ENCODE data around the gene MSN.
A peak's percentile ranks its signal among the peaks of the same experiment; 100 is the strongest.
"Not testable (repeated sequence)": the region's sequence is repeated elsewhere in the genome, so short reads cannot be mapped to it uniquely, and the experiment has no call there.

Gene MSN

GRCh38 chrX:65667503-65668376, at the start of gene MSN:
MSN (plus strand) TSS chrX:65667654; CDS start chrX:65667842, 188 bp downstream.
- peak; percentile 51 to 65 for DNase-seq (ENCODE audit: low read depth in 2 of 2)

- DNase-seq (ENCODE audit: low read depth in 2 of 2): not testable (repeated sequence)
Observed at GRCh38 chrX:65620096-65620705, 47.3 kb upstream of the MSN start.

GRCh38 chrX:65630771-65631170, 36.7 kb upstream of the MSN start:
- DNase-seq (ENCODE audit: low read depth in 2 of 2): no peak

- DNase-seq (ENCODE audit: low read depth in 2 of 2): no peak
Observed at GRCh38 chrX:65633826-65634225, 33.6 kb upstream of the MSN start.

GRCh38 chrX:65634732-65635131, 32.7 kb upstream of the MSN start:
- no peak for DNase-seq (ENCODE audit: low read depth in 2 of 2)

GRCh38 chrX:65635378-65635777, 32.1 kb upstream of the MSN start:
- no peak for DNase-seq (ENCODE audit: low read depth in 2 of 2)

- no peak for DNase-seq (ENCODE audit: low read depth in 2 of 2)
Observed at GRCh38 chrX:65635822-65636221, 31.6 kb upstream of the MSN start.

- DNase-seq (ENCODE audit: low read depth in 2 of 2): not testable (repeated sequence)
Observed at GRCh38 chrX:65636261-65636660, 31.2 kb upstream of the MSN start.

GRCh38 chrX:65637335-65637734, 30.1 kb upstream of the MSN start:
- no peak for DNase-seq (ENCODE audit: low read depth in 2 of 2)

GRCh38 chrX:65642914-65643491, 24.5 kb upstream of the MSN start:
- DNase-seq (ENCODE audit: low read depth in 2 of 2): no peak

- no peak for DNase-seq (ENCODE audit: low read depth in 2 of 2)
Observed at GRCh38 chrX:65643531-65644052, 23.9 kb upstream of the MSN start.

GRCh38 chrX:65644621-65645289, 22.7 kb upstream of the MSN start:
- DNase-seq (ENCODE audit: low read depth in 2 of 2): no peak

- DNase-seq (ENCODE audit: low read depth in 2 of 2): no peak
Observed at GRCh38 chrX:65647801-65648200, 19.7 kb upstream of the MSN start.

GRCh38 chrX:65652098-65652497, 15.4 kb upstream of the MSN start:
- DNase-seq (ENCODE audit: low read depth in 2 of 2): no peak

- not testable (repeated sequence) for DNase-seq (ENCODE audit: low read depth in 2 of 2)
Observed at GRCh38 chrX:65657009-65657441, 10.4 kb upstream of the MSN start.

GRCh38 chrX:65657659-65658058, 9.8 kb upstream of the MSN start:
- no peak for DNase-seq (ENCODE audit: low read depth in 2 of 2)

GRCh38 chrX:65658229-65658628, 9.2 kb upstream of the MSN start:
- DNase-seq (ENCODE audit: low read depth in 2 of 2): no peak

- no peak for DNase-seq (ENCODE audit: low read depth in 2 of 2)
Observed at GRCh38 chrX:65667157-65667502, 324 bp upstream of the MSN start.

- DNase-seq (ENCODE audit: low read depth in 2 of 2): peak in 1 of 2 donors; percentile 28
Observed at GRCh38 chrX:65668377-65669310, 1.2 kb downstream of the MSN start.

GRCh38 chrX:65671286-65671685, 3.8 kb downstream of the MSN start:
- no peak for DNase-seq (ENCODE audit: low read depth in 2 of 2)

- no peak for DNase-seq (ENCODE audit: low read depth in 2 of 2)
Observed at GRCh38 chrX:65671966-65672365, 4.5 kb downstream of the MSN start.

Data from stimulated activated CD8-positive, alpha-beta memory T cell treated with anti-CD3 and anti-CD28 coated beads, Interleukin-2, amount 100 ng/mL, for 1 hour (primary cell).